ENCODE data around the gene PLA2G4B. TPM values are rescaled to one million over a fixed set of nuclear protein-coding genes. Genes with fewer than 3 reads are reported as not detected.

PLA2G4B gene
- total RNA-seq, 3 donors from 2014 or later (not counting 1 experiment from before 2014, with no cell fraction given): 15.2 to 17.5 (median 17.4) TPM

DNA sequence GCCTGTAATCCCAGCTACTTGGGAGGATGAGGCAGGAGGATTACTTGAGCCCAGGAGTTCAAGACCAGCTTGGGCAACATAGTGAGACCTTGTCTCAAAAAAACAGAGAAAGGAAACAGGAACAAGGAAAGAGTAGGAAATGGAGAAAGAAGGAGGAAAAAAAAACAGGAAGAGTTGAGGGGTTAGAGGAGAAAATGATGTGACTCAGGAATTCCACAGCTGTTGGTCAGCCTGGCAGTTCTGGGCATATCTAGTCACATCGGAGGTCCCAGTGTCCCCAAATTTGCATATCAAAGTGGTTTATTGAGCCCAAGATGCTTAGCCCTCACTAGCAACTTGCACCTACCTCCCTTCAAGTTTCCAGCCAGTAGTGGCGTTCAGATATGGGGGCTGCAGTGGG is 29.5 kb upstream of the PLA2G4B start:
- intact Hi-C loops (cut with micrococcal nuclease): no loop called here
- WGBS (ENCODE audit: insufficient coverage): 60% methylated on average over 1 of the region's 2 CpGs
- DNase-seq (no peak), ATAC-seq (no peak)
- H3K9me3 ChIP-seq (ENCODE audit: control insufficient read depth, insufficient read depth, low read length): no peaks in the 10 kb centered on the region
- H3K27me3 ChIP-seq (ENCODE audit: control insufficient read depth, insufficient read depth, low read length): no peaks in the 10 kb centered on the region
- Mint-ChIP-seq H3K36me3 (no peaks in the 10 kb centered on the region), H3K4me1 (peaks cover 15 to 18% of the 10 kb centered on the region in 2 donors), H3K4me3 (no peak overlapping the region), H3K27ac (no peak overlapping the region), H3K27me3 (ENCODE audit: low read depth in 2 of 2) (no peaks in the 10 kb centered on the region), H3K9me3 (no peaks in the 10 kb centered on the region)
- no peak overlapping the region for H3K4me3 ChIP-seq (ENCODE audit: low read length)
- TF ChIP-seq, protein P1, sequence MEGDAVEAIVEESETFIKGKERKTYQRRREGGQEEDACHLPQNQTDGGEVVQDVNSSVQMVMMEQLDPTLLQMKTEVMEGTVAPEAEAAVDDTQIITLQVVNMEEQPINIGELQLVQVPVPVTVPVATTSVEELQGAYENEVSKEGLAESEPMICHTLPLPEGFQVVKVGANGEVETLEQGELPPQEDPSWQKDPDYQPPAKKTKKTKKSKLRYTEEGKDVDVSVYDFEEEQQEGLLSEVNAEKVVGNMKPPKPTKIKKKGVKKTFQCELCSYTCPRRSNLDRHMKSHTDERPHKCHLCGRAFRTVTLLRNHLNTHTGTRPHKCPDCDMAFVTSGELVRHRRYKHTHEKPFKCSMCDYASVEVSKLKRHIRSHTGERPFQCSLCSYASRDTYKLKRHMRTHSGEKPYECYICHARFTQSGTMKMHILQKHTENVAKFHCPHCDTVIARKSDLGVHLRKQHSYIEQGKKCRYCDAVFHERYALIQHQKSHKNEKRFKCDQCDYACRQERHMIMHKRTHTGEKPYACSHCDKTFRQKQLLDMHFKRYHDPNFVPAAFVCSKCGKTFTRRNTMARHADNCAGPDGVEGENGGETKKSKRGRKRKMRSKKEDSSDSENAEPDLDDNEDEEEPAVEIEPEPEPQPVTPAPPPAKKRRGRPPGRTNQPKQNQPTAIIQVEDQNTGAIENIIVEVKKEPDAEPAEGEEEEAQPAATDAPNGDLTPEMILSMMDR (IDR thresholded peaks at IDR 0.05): no peak
- peaks cover 7% of the 10 kb centered on the region for H3K36me3 ChIP-seq (ENCODE audit: control insufficient read depth, insufficient read depth, low read length)
- peaks cover 13% of the 10 kb centered on the region for H3K4me1 ChIP-seq (ENCODE audit: control insufficient read depth, insufficient read depth, low read length)
- H3K27ac ChIP-seq (ENCODE audit: low read length): no peak overlapping the region

DNA sequence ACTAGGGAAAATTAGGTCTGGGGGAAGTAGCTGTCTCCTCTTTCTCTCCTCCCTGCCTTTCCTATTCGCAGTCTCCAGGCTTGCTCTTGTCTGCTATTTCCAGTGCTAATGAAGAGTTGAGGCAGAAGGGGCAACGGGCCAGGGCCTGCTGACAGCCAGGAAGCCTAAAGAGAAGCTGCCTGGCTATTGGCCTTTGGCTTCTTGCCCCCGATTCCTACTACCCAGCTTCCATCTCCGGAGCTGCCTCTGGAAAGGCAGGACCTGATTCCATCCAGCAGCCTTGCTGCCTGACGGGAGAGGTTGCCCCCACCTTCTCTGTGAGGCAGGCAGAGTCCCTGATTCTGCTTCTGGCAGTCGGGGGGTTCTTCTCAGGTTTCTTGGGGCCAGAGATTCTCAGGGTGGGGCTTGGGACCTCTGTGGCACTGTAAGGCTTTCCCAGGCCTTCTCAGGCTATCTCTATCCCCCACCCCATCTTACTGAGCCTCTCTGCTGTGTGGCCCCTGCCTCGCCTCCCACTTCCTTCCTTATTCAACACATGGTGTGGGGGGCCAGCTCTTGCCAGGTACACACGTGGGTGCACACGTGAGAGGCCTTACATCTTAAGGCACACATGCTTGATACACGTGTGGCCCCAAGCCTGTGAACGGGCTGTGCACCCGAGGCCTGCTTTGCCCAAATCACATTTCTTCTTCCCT is 29.0 kb upstream of the PLA2G4B start:
- H3K4me3 Mint-ChIP-seq: no peak overlapping the region

DNA sequence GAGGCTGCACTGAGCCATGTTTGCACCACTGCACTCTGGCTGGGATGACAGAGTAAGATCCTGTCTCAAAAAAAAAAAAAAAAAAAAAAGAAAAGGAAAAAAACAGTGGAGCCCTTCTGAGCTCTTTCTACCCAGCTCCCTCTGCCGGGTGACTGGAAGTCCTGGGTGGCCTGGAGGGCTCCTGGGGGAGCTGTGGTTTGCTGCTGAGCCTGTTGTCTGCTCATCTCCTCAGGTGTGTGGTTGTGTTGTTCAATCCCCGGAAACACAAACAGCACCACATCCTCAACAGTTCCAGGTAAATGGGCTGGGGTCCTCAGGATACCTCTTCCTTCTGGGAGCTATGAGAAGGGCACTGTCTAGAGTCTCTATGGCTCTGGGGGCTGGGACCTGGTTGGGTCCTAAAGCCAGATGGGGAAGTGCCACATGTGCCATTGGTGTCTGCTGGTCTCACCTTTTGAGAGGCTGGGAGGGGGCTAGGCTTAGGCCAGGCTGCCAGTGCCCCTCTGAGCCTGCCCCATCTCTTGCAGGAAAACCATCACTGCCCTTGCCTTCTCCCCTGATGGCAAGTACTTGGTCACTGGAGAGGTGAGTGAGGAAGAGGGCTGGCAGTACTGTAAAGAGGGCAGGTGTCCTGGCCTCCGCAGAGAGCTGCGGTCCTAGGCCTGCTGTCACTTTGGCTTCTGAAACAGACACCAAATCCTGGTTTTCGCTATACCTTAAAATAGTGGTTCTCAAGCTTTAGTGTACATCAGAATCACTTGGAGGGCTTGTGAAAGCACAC is 27.8 kb upstream of the PLA2G4B start:
- peaks cover 13% of the 10 kb centered on the region for H3K4me1 ChIP-seq (ENCODE audit: control insufficient read depth, insufficient read depth, low read length)
- Mint-ChIP-seq H3K36me3 (peaks cover 3% of the 10 kb centered on the region), H3K9me3 (no peaks in the 10 kb centered on the region), H3K27ac (no peak overlapping the region), H3K4me1 (peaks cover 7 to 9% of the 10 kb centered on the region in 2 donors), H3K4me3 (no peak overlapping the region), H3K27me3 (ENCODE audit: low read depth in 2 of 2) (no peaks in the 10 kb centered on the region)
- no peaks in the 10 kb centered on the region for H3K9me3 ChIP-seq (ENCODE audit: control insufficient read depth, insufficient read depth, low read length)
- intact Hi-C loops (cut with micrococcal nuclease): loop anchor here (1.0 to 5.0 kb wide), 6 partner anchors 39 to 344 kb away; no protein-coding TSS in a partner anchor
- peaks cover 13% of the 10 kb centered on the region for H3K36me3 ChIP-seq (ENCODE audit: control insufficient read depth, insufficient read depth, low read length)
- TF ChIP-seq, protein P1 (IDR thresholded peaks at IDR 0.05): no peak
- H3K4me3 ChIP-seq (ENCODE audit: low read length): no peak overlapping the region
- no peak overlapping the region for H3K27ac ChIP-seq (ENCODE audit: low read length)
- ATAC-seq (peak in 1 of 3 donors; percentile 15), DNase-seq (no peak)
- H3K27me3 ChIP-seq (ENCODE audit: control insufficient read depth, insufficient read depth, low read length): no peaks in the 10 kb centered on the region
- WGBS (ENCODE audit: insufficient coverage): 94% methylated on average over 3 of the region's 5 CpGs

More for the DNA sequence above, 29.0 kb upstream of the PLA2G4B start:
- Mint-ChIP-seq H3K36me3 (no peaks in the 10 kb centered on the region), H3K9me3 (no peaks in the 10 kb centered on the region), H3K4me1 (peaks cover 12 to 13% of the 10 kb centered on the region in 2 donors), H3K27me3 (ENCODE audit: low read depth in 2 of 2) (no peaks in the 10 kb centered on the region), H3K27ac (no peak overlapping the region)
- H3K36me3 ChIP-seq (ENCODE audit: control insufficient read depth, insufficient read depth, low read length): peaks cover 11% of the 10 kb centered on the region
- H3K27ac ChIP-seq (ENCODE audit: low read length): no peak overlapping the region
- intact Hi-C loops (cut with micrococcal nuclease): loop anchor here (5.0 kb wide), 1 partner anchor 342 kb away; no protein-coding TSS in a partner anchor
- WGBS (ENCODE audit: insufficient coverage): 54% methylated on average over 12 of the region's 12 CpGs
- H3K4me3 ChIP-seq (ENCODE audit: low read length): no peak overlapping the region
- no peak for ATAC-seq
- DNase-seq: no peak
- H3K9me3 ChIP-seq (ENCODE audit: control insufficient read depth, insufficient read depth, low read length): no peaks in the 10 kb centered on the region
- peaks cover 13% of the 10 kb centered on the region for H3K4me1 ChIP-seq (ENCODE audit: control insufficient read depth, insufficient read depth, low read length)
- H3K27me3 ChIP-seq (ENCODE audit: control insufficient read depth, insufficient read depth, low read length): no peaks in the 10 kb centered on the region
- TF ChIP-seq, protein P1 (IDR thresholded peaks at IDR 0.05): no peak
